GM18526 (cell line): Measurements from ENCODE around the gene ANTXRL.
"Not testable (repeated sequence)": the region's sequence is repeated elsewhere in the genome, so short reads cannot be mapped to it uniquely, and the experiment has no call there.

ENCODE experiments used
- POLR2A ChIP-seq: IDR thresholded peaks from 3 replicates; pipeline ENCODE4 v1.6.1; 2011; ENCODE audit not compliant: insufficient read length; ENCODE audit errors: extremely low read depth

The ANTXRL gene

DNA sequence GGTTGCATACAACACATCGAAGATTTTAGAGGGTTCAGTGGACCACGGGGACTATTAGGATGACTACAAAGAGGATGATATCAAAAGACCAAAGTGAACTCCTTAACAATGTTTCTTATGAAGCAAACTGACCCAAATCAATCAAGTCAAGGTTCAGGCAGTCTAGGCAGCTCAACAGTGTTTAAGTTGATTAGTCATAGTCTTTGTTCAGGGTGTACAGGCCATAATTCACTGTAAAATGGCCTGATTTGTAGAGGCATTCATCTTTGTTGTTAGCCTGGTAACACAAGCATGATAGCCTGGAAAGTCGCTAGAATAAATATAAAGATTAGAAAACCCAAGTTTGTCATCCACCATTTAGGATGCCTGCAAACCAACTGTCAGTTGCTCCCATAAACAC lies 32.6 kb downstream of the ANTXRL start:
- TF ChIP-seq POLR2A = no peak

DNA sequence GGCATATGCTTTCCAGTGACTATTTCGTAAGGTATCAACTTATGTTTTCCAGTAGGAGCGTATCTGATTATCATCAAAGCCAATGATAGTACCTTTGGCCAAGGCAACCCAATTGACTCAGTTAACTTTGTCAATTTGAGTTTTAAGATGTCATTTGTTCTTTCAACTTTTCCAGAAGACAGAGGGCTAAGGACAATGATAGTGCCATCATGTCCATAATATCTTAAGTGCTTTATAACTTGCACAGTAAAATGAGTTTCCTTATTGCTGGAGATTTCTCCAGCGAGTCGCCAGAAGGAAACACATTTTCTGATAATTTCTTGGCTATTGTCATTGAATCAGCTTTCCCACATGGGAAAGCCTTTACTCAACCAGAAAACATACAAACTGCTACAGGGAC lies 35.0 kb downstream of the ANTXRL start:
- TF ChIP-seq POLR2A = no peak

GRCh38 chr10:46323176-46323575 lies 36.4 kb downstream of the ANTXRL start:
- no peak for TF ChIP-seq POLR2A

DNA sequence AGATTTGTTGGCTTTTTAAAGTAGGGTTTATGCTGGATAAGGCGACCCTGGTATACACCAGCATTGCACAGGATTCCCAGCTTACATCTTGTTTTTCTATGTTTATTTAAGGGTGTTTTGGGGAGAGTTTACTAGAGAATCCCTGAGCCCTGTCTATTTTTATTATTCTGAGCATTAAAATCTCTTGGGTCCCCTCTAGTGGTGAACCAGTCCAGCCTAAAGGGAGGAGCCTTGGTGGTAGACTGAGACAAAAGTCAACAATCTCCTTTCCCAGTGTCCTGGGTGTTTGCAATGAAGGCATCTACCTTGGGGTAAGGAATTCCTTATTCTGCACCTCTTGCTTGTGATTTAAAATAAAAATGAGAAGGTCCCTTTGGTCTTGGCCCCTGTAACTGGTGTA lies 38.2 kb downstream of the ANTXRL start:
- TF ChIP-seq POLR2A = no peak

GRCh38 chr10:46326066-46326465 lies 39.3 kb downstream of the ANTXRL start:
- TF ChIP-seq POLR2A = no peak

DNA sequence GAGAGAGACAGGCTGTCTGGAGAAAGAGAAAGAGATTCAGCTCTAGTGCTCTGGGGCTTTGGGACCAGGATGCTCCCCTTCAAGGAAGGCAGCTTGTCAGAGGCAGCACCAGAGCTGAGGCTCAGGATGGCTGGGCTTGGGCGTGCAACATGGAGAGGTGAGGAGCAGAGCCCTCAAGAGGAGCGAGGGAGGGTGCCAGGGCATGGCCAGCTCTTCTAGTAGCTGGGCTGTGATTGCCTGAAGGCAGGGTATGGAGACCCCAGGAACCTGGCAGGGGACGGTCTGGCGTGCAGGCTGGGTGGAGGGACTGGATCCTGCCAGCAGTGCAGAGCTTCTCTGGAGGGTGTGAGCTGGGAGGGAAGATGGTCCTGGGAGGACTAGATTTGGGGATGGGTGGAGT lies 40.2 kb downstream of the ANTXRL start:
- TF ChIP-seq POLR2A = no peak

GRCh38 chr10:46327685-46328084 lies 40.9 kb downstream of the ANTXRL start:
- no peak for TF ChIP-seq POLR2A

- no peak for TF ChIP-seq POLR2A
These were observed 42.3 kb downstream of the ANTXRL start for GRCh38 chr10:46328853-46329689.

GRCh38 chr10:46329690-46330016 lies 42.9 kb downstream of the ANTXRL start:
- no peak for TF ChIP-seq POLR2A

GRCh38 chr10:46330894-46331293 lies 44.1 kb downstream of the ANTXRL start:
- TF ChIP-seq POLR2A = no peak

GRCh38 chr10:46375406-46375805 lies 88.6 kb downstream of the ANTXRL start, which contains the start of gene ANXA8L1:
Gene ANXA8L1 (plus strand): TSS chr10:46375776. CDS start chr10:46375852, 76 bp downstream.
- not testable (repeated sequence) for TF ChIP-seq POLR2A
